ENCODE results near the gene PLA2G4B.

GRCh38 chr15:41877631-41878354 is 39.1 kb downstream of the PLA2G4B start:
- no peak for TF ChIP-seq CTCF (IDR thresholded peaks at IDR 0.05)
- no peak for TF ChIP-seq ZFX (IDR thresholded peaks at IDR 0.05; ENCODE audit: borderline replicate concordance)

All from 22Rv1 (cell line).